ENCODE measurements around the gene DAB2IP. TPM values are rescaled to one million over a fixed set of nuclear protein-coding genes. Genes with fewer than 3 reads are reported as not detected.
A peak's percentile ranks its signal among the peaks of the same experiment; 100 is the strongest.

DAB2IP gene
- polyA plus RNA-seq, 1 donor (not counting 4 experiments of a cell fraction or from before 2014, with no cell fraction given): 28.6 TPM

DNA sequence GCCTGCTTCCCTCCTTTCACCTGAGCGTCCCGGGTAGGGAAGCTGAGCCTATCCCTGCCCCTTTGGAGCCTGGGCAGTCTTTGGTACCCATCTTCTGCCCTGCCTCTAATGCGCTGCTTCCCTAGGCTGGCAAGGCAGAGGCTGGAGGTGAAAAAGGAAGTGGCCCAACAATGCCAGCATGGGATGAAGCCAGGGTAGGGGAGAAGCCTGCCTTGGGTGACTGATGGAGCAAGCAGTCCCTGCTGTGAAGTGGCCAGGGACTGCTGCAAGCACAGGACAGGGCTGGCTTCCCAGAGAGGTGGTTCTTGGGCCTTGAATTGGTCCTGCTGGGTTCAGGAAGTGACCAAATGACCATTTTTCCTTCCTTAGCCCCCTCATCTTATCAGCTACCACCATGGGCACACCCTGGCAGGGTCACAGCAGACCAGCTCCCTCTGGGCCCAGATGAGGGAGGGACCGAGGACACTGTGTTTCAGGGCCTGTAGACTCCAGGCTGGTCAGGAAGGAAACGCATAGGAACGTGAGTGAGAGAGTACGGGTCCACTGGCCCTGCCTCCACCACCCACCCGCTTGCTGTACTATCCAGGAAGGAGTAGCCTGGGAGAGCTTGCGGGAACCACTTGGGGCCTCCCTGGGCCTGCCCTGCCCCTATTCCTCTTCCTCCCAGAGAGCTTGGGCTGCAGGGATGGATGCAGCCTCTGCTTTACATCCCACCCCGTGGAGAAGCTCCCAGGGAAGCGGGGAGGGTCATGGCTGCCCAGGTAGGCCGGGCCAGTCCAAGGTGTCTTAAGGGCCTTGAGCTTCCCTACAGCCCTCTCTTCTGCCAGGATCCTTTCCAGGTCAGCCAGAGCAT, 102.6 kb downstream of the DAB2IP start:
- Histone ChIP-seq H3K4me3 (ENCODE audit: control insufficient read depth in 2 of 3, extremely low read depth in 1 of 3, insufficient read depth in 2 of 3, low read depth in 1 of 3, low read length in 3 of 3) (peak overlapping the region in 1 of 3 experiments; percentile 19), H3K27me3 (ENCODE audit: control insufficient read depth, extremely low read depth, insufficient read depth, low read length) (no peaks in the 10 kb centered on the region), H3K9ac (ENCODE audit: control insufficient read depth, extremely low read depth, insufficient read depth, low read length) (peak overlapping the region; percentile 60), H3K9me3 (ENCODE audit: control insufficient read depth, low read depth, low read length) (no peaks in the 10 kb centered on the region), H2AFZ (ENCODE audit: control insufficient read depth, low read length) (no peak overlapping the region), H3K4me2 (ENCODE audit: control insufficient read depth, extremely low read depth, insufficient read depth, low read depth, low read length) (peak overlapping the region; percentile 71), H3K79me2 (ENCODE audit: control insufficient read depth, insufficient read depth, low read length) (peaks cover 85% of the 10 kb centered on the region), H4K20me1 (ENCODE audit: control insufficient read depth, extremely low read depth, insufficient read depth, low read length) (no peaks in the 10 kb centered on the region), H3K4me1 (ENCODE audit: control insufficient read depth, extremely low read depth, insufficient read depth, low read length) (peaks cover 23% of the 10 kb centered on the region), H3K9me1 (ENCODE audit: control insufficient read depth, extremely low read depth, insufficient read depth, low read length) (peaks cover 11% of the 10 kb centered on the region), H3K36me3 (ENCODE audit: control insufficient read depth in 2 of 2, extremely low read depth in 1 of 2, insufficient read depth in 2 of 2, low read length in 2 of 2) (peaks cover 11 to 29% of the 10 kb centered on the region in 2 experiments), H3K27ac (ENCODE audit: control insufficient read depth, insufficient read depth, low read length) (peak overlapping the region; percentile 56)
- no peak for DNase-seq (ENCODE audit: low read depth, low spot score)
- FAIRE-seq: no peak
- dilution Hi-C loops (cut with MboI; ENCODE audit: extremely low pct_ligation_motif_present, low sequenced_read_pairs): no loop called here
- TF ChIP-seq, protein P1, sequence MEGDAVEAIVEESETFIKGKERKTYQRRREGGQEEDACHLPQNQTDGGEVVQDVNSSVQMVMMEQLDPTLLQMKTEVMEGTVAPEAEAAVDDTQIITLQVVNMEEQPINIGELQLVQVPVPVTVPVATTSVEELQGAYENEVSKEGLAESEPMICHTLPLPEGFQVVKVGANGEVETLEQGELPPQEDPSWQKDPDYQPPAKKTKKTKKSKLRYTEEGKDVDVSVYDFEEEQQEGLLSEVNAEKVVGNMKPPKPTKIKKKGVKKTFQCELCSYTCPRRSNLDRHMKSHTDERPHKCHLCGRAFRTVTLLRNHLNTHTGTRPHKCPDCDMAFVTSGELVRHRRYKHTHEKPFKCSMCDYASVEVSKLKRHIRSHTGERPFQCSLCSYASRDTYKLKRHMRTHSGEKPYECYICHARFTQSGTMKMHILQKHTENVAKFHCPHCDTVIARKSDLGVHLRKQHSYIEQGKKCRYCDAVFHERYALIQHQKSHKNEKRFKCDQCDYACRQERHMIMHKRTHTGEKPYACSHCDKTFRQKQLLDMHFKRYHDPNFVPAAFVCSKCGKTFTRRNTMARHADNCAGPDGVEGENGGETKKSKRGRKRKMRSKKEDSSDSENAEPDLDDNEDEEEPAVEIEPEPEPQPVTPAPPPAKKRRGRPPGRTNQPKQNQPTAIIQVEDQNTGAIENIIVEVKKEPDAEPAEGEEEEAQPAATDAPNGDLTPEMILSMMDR (optimal IDR thresholded peaks at IDR 0.05 in 1 of 3, IDR thresholded peaks at IDR 0.05 in 1 of 3, conservative IDR thresholded peaks at IDR 0.05 in 1 of 3; ENCODE audit: extremely low read depth in 1 of 3, insufficient read depth in 2 of 3, low read length in 3 of 3): no peak
- no peak for TF ChIP-seq EZH2 (IDR thresholded peaks at IDR 0.05; ENCODE audit: low read length)

DNA sequence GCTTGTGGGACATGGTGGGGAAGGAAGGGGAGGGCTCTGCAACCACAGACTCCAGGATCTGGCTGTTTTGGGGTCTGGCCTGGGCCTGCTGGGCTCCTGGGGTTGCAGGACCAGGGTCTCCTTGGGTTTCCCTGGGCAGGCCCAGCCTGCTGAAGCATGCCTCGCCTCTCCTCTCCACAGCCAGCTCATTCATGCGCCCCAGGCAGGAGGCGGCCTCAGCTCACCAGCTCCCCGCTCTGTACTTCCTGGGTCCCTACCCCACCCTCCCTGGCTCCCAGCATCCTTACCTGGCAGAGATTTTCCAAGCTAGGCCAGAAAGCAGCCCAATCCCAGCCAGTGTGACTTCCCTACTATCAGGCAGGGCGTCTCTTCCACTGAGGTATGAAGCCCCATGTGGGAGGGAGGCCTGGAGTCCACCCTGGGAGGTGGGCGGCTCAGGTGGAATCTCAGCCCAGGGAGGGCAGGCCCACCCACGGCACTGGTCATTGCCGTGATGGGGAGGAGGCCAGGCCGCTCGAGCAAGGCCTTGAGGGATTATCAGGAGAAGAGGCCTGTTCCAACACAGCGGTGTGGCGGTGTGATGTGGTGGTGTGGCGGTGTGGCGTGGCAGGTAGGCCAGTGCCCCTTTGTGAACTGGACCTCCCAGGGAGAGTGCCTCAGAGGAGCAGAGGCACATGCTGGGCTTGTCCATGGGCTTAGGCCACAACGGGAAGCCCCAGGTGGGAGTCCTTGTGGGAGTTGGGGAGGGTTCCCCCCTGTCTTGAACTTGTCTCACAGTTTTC, 103.4 kb downstream of the DAB2IP start:
- Histone ChIP-seq H4K20me1 (ENCODE audit: control insufficient read depth, extremely low read depth, insufficient read depth, low read length) (no peaks in the 10 kb centered on the region), H3K4me3 (ENCODE audit: control insufficient read depth in 2 of 3, extremely low read depth in 1 of 3, insufficient read depth in 2 of 3, low read depth in 1 of 3, low read length in 3 of 3) (peak overlapping the region; percentile 9 to 38 (median 14)), H3K9ac (ENCODE audit: control insufficient read depth, extremely low read depth, insufficient read depth, low read length) (peak overlapping the region; percentile 60), H3K36me3 (ENCODE audit: control insufficient read depth in 2 of 2, extremely low read depth in 1 of 2, insufficient read depth in 2 of 2, low read length in 2 of 2) (peaks cover 9 to 31% of the 10 kb centered on the region in 2 experiments), H3K79me2 (ENCODE audit: control insufficient read depth, insufficient read depth, low read length) (peaks cover 77% of the 10 kb centered on the region), H3K4me1 (ENCODE audit: control insufficient read depth, extremely low read depth, insufficient read depth, low read length) (peaks cover 19% of the 10 kb centered on the region), H3K27ac (ENCODE audit: control insufficient read depth, insufficient read depth, low read length) (peak overlapping the region; percentile 56), H3K27me3 (ENCODE audit: control insufficient read depth, extremely low read depth, insufficient read depth, low read length) (no peaks in the 10 kb centered on the region), H3K9me1 (ENCODE audit: control insufficient read depth, extremely low read depth, insufficient read depth, low read length) (peaks cover 6% of the 10 kb centered on the region), H2AFZ (ENCODE audit: control insufficient read depth, low read length) (peak overlapping the region; percentile 33), H3K9me3 (ENCODE audit: control insufficient read depth, low read depth, low read length) (no peaks in the 10 kb centered on the region), H3K4me2 (ENCODE audit: control insufficient read depth, extremely low read depth, insufficient read depth, low read depth, low read length) (peak overlapping the region; percentile 71)
- FAIRE-seq: peak; percentile 89
- dilution Hi-C loops (cut with MboI; ENCODE audit: extremely low pct_ligation_motif_present, low sequenced_read_pairs): no loop called here
- no peak for TF ChIP-seq EZH2 (IDR thresholded peaks at IDR 0.05; ENCODE audit: low read length)
- TF ChIP-seq, protein P1 (optimal IDR thresholded peaks at IDR 0.05 in 1 of 3, IDR thresholded peaks at IDR 0.05 in 1 of 3, conservative IDR thresholded peaks at IDR 0.05 in 1 of 3; ENCODE audit: extremely low read depth in 1 of 3, insufficient read depth in 2 of 3, low read length in 3 of 3): no peak
- DNase-seq (ENCODE audit: low read depth, low spot score): no peak
